Heart left ventricle (tissue), 16 donors: Measurements from ENCODE around the gene NTRK2. TPM values are rescaled to one million over a fixed set of nuclear protein-coding genes. Genes with fewer than 3 reads are reported as not detected.

Source experiments
- ATAC-seq, 4 donors: fragments of 200-7000 bp; cut with Tn5 transposase; one replicate each; pipeline ENCODE4 v1.9.1; 2020 to 2022; ENCODE audit warnings: moderate library complexity in 4 of 4, mild to moderate bottlenecking in 3 of 4, moderate number of reproducible peaks in 1 of 4
- DNase-seq, 5 donors: peaks; one replicate each; pipeline ENCODE4 v3.0.0-alpha.2; 2020
- H3K27ac ChIP-seq, 12 donors: fragments of 200-600 bp; sonication (generic) in 4 of 12; one replicate each; pipeline versions ENCODE4 v1.5.0 to v1.8.0; 2016 to 2022; ENCODE audit warnings: mild to moderate bottlenecking in 2 of 12
- H3K27me3 ChIP-seq, 9 donors: fragments of 200-600 bp; sonication (generic) in 2 of 9; one replicate each; pipeline versions ENCODE4 v1.5.1 to v1.8.0; 2016 to 2022; ENCODE audit warnings: mild to moderate bottlenecking in 3 of 9
- H3K36me3 ChIP-seq, 9 donors: fragments of 200-600 bp; sonication (generic) in 2 of 9; one replicate each; pipeline versions ENCODE4 v1.5.0 to v1.8.0; 2018 to 2022; ENCODE audit warnings: mild to moderate bottlenecking in 2 of 9
- H3K4me1 ChIP-seq, 12 donors: fragments of 200-600 bp; sonication (generic) in 4 of 12; one replicate each; pipeline versions ENCODE4 v1.5.0 to v1.8.0; 2016 to 2022; ENCODE audit warnings: mild to moderate bottlenecking in 3 of 12
- H3K4me3 ChIP-seq, 12 donors: fragments of 200-600 bp; sonication (generic) in 4 of 12; one replicate each; pipeline versions ENCODE4 v1.5.0 to v1.8.0; 2017 to 2022; ENCODE audit warnings: mild to moderate bottlenecking in 9 of 12, moderate library complexity in 4 of 12
- H3K9me3 ChIP-seq, 12 donors: fragments of 200-600 bp; sonication (generic) in 4 of 12; one replicate each; pipeline versions ENCODE4 v1.5.0 to v1.8.0; 2016 to 2022; ENCODE audit warnings: mild to moderate bottlenecking in 1 of 12
- POLR2A ChIP-seq, 2 donors: fragments of 450-650 bp; IDR thresholded peaks; one replicate each; pipeline ENCODE4 v1.6.1; 2017; ENCODE audit warnings: antibody characterized with exemption in 2 of 2, mild to moderate bottlenecking in 2 of 2, moderate library complexity in 2 of 2
- WGBS, 4 donors: extraction: QIAGEN DNeasy Blood & Tissue Kit in 2 of 4; methylation state at CpG; one replicate each; pipeline versions ENCODE4 v1.1.5 to v1.1.7; 2013 to 2018; 5-methylcytosine and 5-hydroxymethylcytosine counted together
- intact Hi-C, 10 donors: fragments of 100-400 bp; cut with DNase I; formaldehyde crosslinking; loops; one replicate each; pipeline versions ENCODE4 v1.11.1 to v1.14.2; 2022
- polyA plus RNA-seq, 2 donors: library from polyadenylated mRNA; stranded (reverse); fragments of 200-250 nt; gene quantifications; one replicate each; pipeline ENCODE4 v1.2.3, GENCODE V29; 2013
- total RNA-seq, 9 donors: library from RNA; depleted of rRNA in 2 of 9; stranded (reverse); fragments of >200 nt in 2 of 9; fragmentation: NEBNext Ultra II Directional in 3 of 9; extraction: Animal tissue kit (Norgen Biotek cat#: 25700) in 3 of 9; gene quantifications; one replicate each; pipeline versions ENCODE4 v1.1.0 to v1.2.4, GENCODE V29; 2016 to 2023
- TF ChIP-seq, protein P1 (sequence below), 12 donors: fragments of 200-600 bp; sonication (generic) in 4 of 12; IDR thresholded peaks; one replicate each; pipeline versions ENCODE4 v1.5.0 to v1.8.0; 2018 to 2022; ENCODE audit warnings: antibody characterized with exemption in 12 of 12, mild to moderate bottlenecking in 5 of 12
- donor health status: ischemic (EF 13 %, LVEDD 7.1; RV severe dilation, severe dysfunction).
- donor health status: healthy with polysubstance abuse.
- donor health status: DM: no; HTN: yes; CAD: no.
- donor health status: DM: no; HTN: no; CAD: no.
- donor health status: ischemic (EF 25% LVEDD 6.9; RV normal size, moderate dysfunction).
- donor health status: ischemic (EF 25% LVEDD 5.7; RV mildly dilated, moderate dysfunction).
- donor health status: healthy.
- donor health status: DM: yes; HTN: yes; CAD: no.
- donor health status: ischemic (EF 35%, LVEDD 5.7; RV mildly dilated, moderate dysfunction).
- donor health status: nonischemic (EF 11% LVEDD 7.7; RV severe dilation, severe dysfunction).
- donor health status: DM: yes; HTN: yes; CAD: no.
- donor health status: PGD.
- donor health status: ischemic (EF 29% LVEDD 5.4; RV normal size, mild dysfunction).
- donor health status: nonischemic (EF 23%, LVEDD 6.1; RV moderate dilation, normal function).

NTRK2 gene
- total and polyA plus RNA-seq, 11 donors, result 0.86 to 16.0 (median 2.4) TPM

DNA sequence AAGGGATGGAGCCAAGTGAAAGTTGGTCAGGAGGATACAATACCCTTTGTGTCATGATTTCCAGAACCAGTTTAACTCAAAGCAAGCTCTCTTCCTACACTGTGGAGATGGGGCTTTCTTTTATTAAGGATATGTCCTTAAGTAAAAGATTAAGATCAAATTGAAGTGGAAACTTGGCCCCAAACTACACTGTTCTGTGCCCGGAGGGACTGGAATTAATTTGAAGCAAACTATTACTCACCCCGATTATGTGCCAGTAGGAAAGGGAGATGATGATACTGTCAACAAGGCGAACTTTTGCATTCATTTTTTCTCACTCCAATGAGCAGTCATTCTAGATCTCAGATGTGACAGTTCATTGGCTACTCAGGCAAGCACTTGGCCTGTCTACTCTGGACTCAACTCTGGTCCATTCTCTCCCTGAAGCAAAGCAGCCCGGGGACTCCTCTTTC, 186.7 kb downstream of the NTRK2 start:
- intact Hi-C loops, result no loop called here
- Histone ChIP-seq H3K4me1 (peaks cover 0 to 67% (median 22%) of the 10 kb centered on the region in 12 donors), H3K36me3 (no peaks in the 10 kb centered on the region), H3K4me3 (no peak overlapping the region), H3K27me3 (no peaks in the 10 kb centered on the region), H3K9me3 (no peaks in the 10 kb centered on the region), H3K27ac (peak overlapping the region in 7 of 12 donors; percentile 27 to 78 (median 52))
- DNase-seq (peak in 2 of 5 donors; percentile 22 to 57), ATAC-seq (peak; percentile 25 to 74 (median 55))
- 69 to 77% (median 71%) methylated on average over 4 of the region's 4 CpGs for WGBS, 4 donors
- TF ChIP-seq POLR2A (IDR thresholded peaks at IDR 0.05), result no peak
- TF ChIP-seq, protein P1, sequence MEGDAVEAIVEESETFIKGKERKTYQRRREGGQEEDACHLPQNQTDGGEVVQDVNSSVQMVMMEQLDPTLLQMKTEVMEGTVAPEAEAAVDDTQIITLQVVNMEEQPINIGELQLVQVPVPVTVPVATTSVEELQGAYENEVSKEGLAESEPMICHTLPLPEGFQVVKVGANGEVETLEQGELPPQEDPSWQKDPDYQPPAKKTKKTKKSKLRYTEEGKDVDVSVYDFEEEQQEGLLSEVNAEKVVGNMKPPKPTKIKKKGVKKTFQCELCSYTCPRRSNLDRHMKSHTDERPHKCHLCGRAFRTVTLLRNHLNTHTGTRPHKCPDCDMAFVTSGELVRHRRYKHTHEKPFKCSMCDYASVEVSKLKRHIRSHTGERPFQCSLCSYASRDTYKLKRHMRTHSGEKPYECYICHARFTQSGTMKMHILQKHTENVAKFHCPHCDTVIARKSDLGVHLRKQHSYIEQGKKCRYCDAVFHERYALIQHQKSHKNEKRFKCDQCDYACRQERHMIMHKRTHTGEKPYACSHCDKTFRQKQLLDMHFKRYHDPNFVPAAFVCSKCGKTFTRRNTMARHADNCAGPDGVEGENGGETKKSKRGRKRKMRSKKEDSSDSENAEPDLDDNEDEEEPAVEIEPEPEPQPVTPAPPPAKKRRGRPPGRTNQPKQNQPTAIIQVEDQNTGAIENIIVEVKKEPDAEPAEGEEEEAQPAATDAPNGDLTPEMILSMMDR (IDR thresholded peaks at IDR 0.05), result no peak

DNA sequence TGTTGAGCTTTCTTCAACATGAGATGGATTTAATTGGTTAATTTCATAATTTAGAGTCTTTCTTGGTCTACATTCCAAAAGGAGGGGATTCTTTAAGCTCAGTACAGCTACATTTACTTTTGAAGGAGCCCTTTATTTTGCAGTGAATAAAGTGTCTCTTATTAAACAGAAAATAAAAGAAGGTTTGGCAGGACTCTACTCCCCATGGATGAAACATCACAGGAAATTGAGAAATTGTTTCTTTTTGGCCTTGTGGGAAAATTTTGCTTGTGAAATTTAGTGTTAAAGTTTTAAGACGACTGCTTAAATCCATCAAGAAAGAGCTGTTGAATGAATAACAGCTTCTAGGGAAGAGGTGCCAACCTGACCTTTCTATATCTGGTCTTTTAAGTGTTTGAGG, 187.7 kb downstream of the NTRK2 start:
- Histone ChIP-seq H3K27me3 (no peaks in the 10 kb centered on the region), H3K36me3 (no peaks in the 10 kb centered on the region), H3K4me3 (no peak overlapping the region), H3K9me3 (no peaks in the 10 kb centered on the region), H3K4me1 (peaks cover 0 to 60% (median 19%) of the 10 kb centered on the region in 12 donors), H3K27ac (peak overlapping the region in 9 of 12 donors; percentile 12 to 78 (median 52))
- no peak for DNase-seq
- TF ChIP-seq, protein P1 (IDR thresholded peaks at IDR 0.05), result no peak
- no peak for TF ChIP-seq POLR2A (IDR thresholded peaks at IDR 0.05)
- intact Hi-C loops, result no loop called here
- peak in 2 of 4 donors; percentile 31 to 51 for ATAC-seq
- WGBS, 4 donors, result 58 to 74% (median 72%) methylated on average over 1 of the region's 1 CpG

DNA sequence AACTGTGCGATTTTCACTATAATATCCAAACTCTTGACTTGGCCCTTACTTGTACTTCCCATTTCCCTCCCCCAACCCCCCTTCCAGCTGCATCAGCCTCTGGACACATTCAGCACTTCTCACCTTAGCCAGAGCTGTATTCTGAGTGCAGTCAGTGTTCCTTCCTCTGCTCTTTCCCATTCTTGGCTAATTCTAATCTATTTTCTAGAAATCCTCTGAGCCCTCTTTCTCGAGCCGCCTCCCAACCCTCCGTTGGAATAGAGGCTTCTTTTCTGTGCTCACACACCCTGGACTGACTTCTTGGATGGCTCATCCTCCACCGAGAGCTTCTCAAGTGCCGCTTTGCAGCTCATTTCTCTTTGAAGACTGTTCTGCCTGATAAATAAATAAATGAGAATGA, 188.8 kb downstream of the NTRK2 start:
- no peak for TF ChIP-seq POLR2A (IDR thresholded peaks at IDR 0.05)
- TF ChIP-seq, protein P1 (IDR thresholded peaks at IDR 0.05), result no peak
- Histone ChIP-seq H3K27ac (peak overlapping the region in 6 of 12 donors; percentile 27 to 78 (median 54)), H3K27me3 (no peaks in the 10 kb centered on the region), H3K4me1 (peaks cover 0 to 55% (median 15%) of the 10 kb centered on the region in 12 donors), H3K36me3 (no peaks in the 10 kb centered on the region), H3K4me3 (no peak overlapping the region), H3K9me3 (no peaks in the 10 kb centered on the region)
- intact Hi-C loops, result no loop called here
- ATAC-seq (peak in 2 of 4 donors; percentile 31 to 45), DNase-seq (peak in 1 of 5 donors; percentile 21)
- 60 to 65% (median 61%) methylated on average over 6 of the region's 6 CpGs for WGBS, 4 donors

DNA sequence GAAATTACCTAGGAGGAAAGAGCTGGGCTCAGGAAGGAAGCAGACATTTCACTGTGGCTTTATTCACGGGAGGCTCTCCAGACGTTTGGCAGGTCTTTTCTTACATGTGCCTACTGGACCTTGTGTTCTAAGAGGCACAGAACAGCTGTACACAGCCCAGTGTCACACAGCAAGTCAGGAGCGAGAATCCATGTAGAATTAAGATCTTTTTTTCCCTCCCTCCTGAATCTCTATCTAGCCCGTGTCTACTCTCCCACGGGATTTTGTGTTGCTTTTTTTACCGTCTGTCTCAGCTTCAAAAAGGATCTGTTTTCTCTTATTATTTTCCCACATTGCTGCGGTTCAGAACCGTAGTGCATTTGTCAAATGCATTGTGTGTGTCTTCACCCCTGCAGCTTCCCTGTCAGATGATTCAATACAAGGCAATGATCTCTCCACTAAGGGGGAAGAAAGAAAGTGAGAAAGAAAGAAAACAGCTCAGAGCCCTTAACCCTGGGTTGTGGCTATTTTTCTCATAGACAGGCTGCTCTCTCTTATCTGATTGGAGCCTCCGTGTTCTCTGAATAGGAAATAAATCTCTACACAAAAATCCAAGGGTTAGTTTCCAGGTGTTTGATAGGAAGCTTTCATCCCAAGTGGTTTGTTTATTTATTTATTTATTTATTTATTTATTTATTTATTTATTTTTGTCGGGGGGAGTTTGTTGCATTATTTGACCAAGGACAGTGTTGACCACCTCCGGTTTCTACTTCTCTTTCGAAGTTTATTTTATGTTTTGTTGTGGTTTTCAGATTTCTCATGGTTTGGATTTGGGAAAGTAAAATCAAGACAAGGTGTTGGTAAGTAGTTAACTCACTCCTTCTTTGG, 191.0 kb downstream of the NTRK2 start:
- Histone ChIP-seq H3K27me3 (no peaks in the 10 kb centered on the region), H3K4me3 (no peak overlapping the region), H3K9me3 (no peaks in the 10 kb centered on the region), H3K36me3 (no peaks in the 10 kb centered on the region), H3K27ac (peak overlapping the region in 1 of 12 donors; percentile 1), H3K4me1 (peaks cover 0 to 48% (median 13%) of the 10 kb centered on the region in 12 donors)
- DNase-seq (no peak), ATAC-seq (no peak)
- intact Hi-C loops, result loop anchor here in 1 of 10 donors (5.0 kb wide), 1 partner anchor 38 kb away; no protein-coding TSS in a partner anchor
- WGBS, 4 donors, result 47 to 65% (median 56%) methylated on average over 12 of the region's 12 CpGs
- TF ChIP-seq POLR2A (IDR thresholded peaks at IDR 0.05), result no peak
- TF ChIP-seq, protein P1 (IDR thresholded peaks at IDR 0.05), result no peak
